WTC11 (cell line): ENCODE data around the gene MAGEB3.

Experiments
- AFF4 ChIP-seq: sonication (generic); formaldehyde crosslinking; IDR thresholded peaks from 2 replicates; pipeline ENCODE4 v1.8.1; 2023; ENCODE audit warnings: mild to moderate bottlenecking, missing genetic modification reagents, borderline replicate concordance
- ARID4B ChIP-seq: sonication (generic); formaldehyde crosslinking; IDR thresholded peaks from 2 replicates; pipeline ENCODE4 v1.8.0; 2023; ENCODE audit warnings: missing genetic modification reagents, mild to moderate bottlenecking, borderline replicate concordance
- ATF6 ChIP-seq: sonication (generic); formaldehyde crosslinking; IDR thresholded peaks from 2 replicates; pipeline ENCODE4 v1.8.1; 2023; ENCODE audit warnings: mild to moderate bottlenecking, missing genetic modification reagents
- CTCF ChIP-seq: fragments of 200-600 bp; IDR thresholded peaks from 2 replicates; pipeline ENCODE4 v1.8.0; 2022; ENCODE audit warnings: antibody characterized with exemption
- SP1 ChIP-seq: sonication (generic); formaldehyde crosslinking; conservative IDR thresholded peaks from 2 replicates; pipeline ENCODE4 v1.8.1; 2022; ENCODE audit warnings: missing genetic modification reagents
- ZNF121 ChIP-seq: sonication (generic); formaldehyde crosslinking; IDR thresholded peaks from 2 replicates; pipeline ENCODE4 v1.8.0; 2023; ENCODE audit warnings: missing genetic modification reagents

GRCh38 chrX:30280428-30280827, 50.0 kb downstream of the MAGEB3 start:
- TF ChIP-seq AFF4 (CRISPR knock-in tag) (no peak), SP1 (CRISPR knock-in tag) (no peak), CTCF (no peak), ZNF121 (CRISPR knock-in tag) (no peak), ATF6 (CRISPR knock-in tag) (no peak), ARID4B (CRISPR knock-in tag) (no peak)
